HG02610 (cell line): ENCODE data around the gene TRPM8.

Experiments used
- ATAC-seq: cut with Tn5 transposase; IDR thresholded peaks from one replicate; pipeline ENCODE4 v1.9.1; 2021; ENCODE audit warnings: mild to moderate bottlenecking, moderate library complexity; ENCODE audit not compliant: unreplicated experiment

TRPM8 gene

GRCh38 chr2:233996461-233996860 lies 79.3 kb downstream of the TRPM8 start:
- no peak for ATAC-seq

- ATAC-seq: no peak
Observed at GRCh38 chr2:233997707-233998106, 80.5 kb downstream of the TRPM8 start.

GRCh38 chr2:233999182-233999581 lies 82.0 kb downstream of the TRPM8 start:
- no peak for ATAC-seq

- no peak for ATAC-seq
Observed at GRCh38 chr2:234001380-234002160, 84.4 kb downstream of the TRPM8 start.

GRCh38 chr2:234002281-234002680 lies 85.1 kb downstream of the TRPM8 start:
- no peak for ATAC-seq

- no peak for ATAC-seq
Observed at GRCh38 chr2:234003972-234004617, 86.9 kb downstream of the TRPM8 start.

GRCh38 chr2:234005126-234005525 lies 88.0 kb downstream of the TRPM8 start:
- no peak for ATAC-seq

- no peak for ATAC-seq
Observed at GRCh38 chr2:234006501-234006900, 89.3 kb downstream of the TRPM8 start.

- no peak for ATAC-seq
Observed at GRCh38 chr2:234014427-234014826, 97.3 kb downstream of the TRPM8 start.

- ATAC-seq: no peak
Observed at GRCh38 chr2:234015861-234016260, 98.7 kb downstream of the TRPM8 start.

GRCh38 chr2:234019896-234020295 lies 102.7 kb downstream of the TRPM8 start:
- no peak for ATAC-seq

GRCh38 chr2:234020332-234020731 lies 103.2 kb downstream of the TRPM8 start:
- no peak for ATAC-seq

GRCh38 chr2:234022424-234022823 lies 105.3 kb downstream of the TRPM8 start:
- no peak for ATAC-seq

GRCh38 chr2:234024304-234024703 lies 107.1 kb downstream of the TRPM8 start:
- ATAC-seq: no peak

GRCh38 chr2:234025466-234025865 lies 108.3 kb downstream of the TRPM8 start:
- ATAC-seq: no peak

GRCh38 chr2:234025891-234026401 lies 108.8 kb downstream of the TRPM8 start:
- no peak for ATAC-seq

- no peak for ATAC-seq
Observed at GRCh38 chr2:234026693-234027254, 109.6 kb downstream of the TRPM8 start.

- no peak for ATAC-seq
Observed at GRCh38 chr2:234027641-234028040, 110.5 kb downstream of the TRPM8 start.

- no peak for ATAC-seq
Observed at GRCh38 chr2:234029150-234029733, 112.1 kb downstream of the TRPM8 start.

GRCh38 chr2:234031207-234031606 lies 114.0 kb downstream of the TRPM8 start:
- ATAC-seq: no peak

GRCh38 chr2:234032279-234032856 lies 115.2 kb downstream of the TRPM8 start:
- ATAC-seq: no peak
